Bronchial epithelial cell (primary cell): ENCODE measurements around the gene AGAP1. TPM values are rescaled to one million over a fixed set of nuclear protein-coding genes. Genes with fewer than 3 reads are reported as not detected.
"Not testable (repeated sequence)": the region's sequence is repeated elsewhere in the genome, so short reads cannot be mapped to it uniquely, and the experiment has no call there.

Source experiments
- DNase-seq: peaks from one replicate; pipeline ENCODE4 v3.0.0-alpha.2; 2010; ENCODE audit warnings: low read depth
- FAIRE-seq: peaks from 2 replicates; lab custom pipeline; 2011; peaks lifted over from hg19 to GRCh38; lab: Jason Lieb, UNC
- H3K27me3 ChIP-seq: 2 replicates; pipeline ENCODE4 v1.5.1; 2011; ENCODE audit warnings: low read length; ENCODE audit not compliant: control insufficient read depth, insufficient read depth
- H3K36me3 ChIP-seq: 2 replicates; pipeline ENCODE4 v1.5.1; 2011; ENCODE audit warnings: low read length; ENCODE audit not compliant: control insufficient read depth, insufficient read depth
- H3K4me3 ChIP-seq: 2 replicates; pipeline ENCODE4 v1.5.1; 2011; ENCODE audit warnings: mild to moderate bottlenecking, low read depth, low read length, control low read depth
- total RNA-seq: library from RNA; depleted of rRNA; stranded (reverse); fragments of >200 nt; gene quantifications from 2 replicates; pipeline ENCODE4 v1.2.1, GENCODE V29; 2014
- TF ChIP-seq, protein P1 (sequence below): IDR thresholded peaks from 2 replicates; pipeline ENCODE4 v1.5.1; 2011; ENCODE audit warnings: mild to moderate bottlenecking, moderate library complexity, low read length, control low read depth, inconsistent platforms; ENCODE audit not compliant: insufficient read depth, severe bottlenecking

The AGAP1 gene
- total RNA-seq, 1 donor from 2014 or later, result 22.4 TPM

DNA sequence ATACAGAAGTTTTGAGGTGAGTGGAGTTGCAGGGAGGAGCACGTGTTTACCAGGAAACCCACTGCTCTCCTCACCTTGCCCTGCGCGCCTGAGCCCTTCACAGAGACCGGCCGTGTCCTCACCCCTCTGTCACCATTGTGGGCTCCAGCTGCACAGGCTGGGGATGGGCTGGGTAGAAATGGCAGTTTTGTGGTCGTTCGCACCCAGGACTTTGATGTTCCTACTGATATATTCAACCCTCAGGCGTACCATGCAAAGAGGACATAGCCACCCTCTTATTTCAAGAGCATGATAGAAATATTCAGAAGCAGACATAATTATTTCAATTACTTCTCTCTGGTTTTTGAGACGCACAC, 596.2 kb downstream of the AGAP1 start:
- no peaks in the 10 kb centered on the region for H3K27me3 ChIP-seq
- H3K4me3 ChIP-seq, result no peak overlapping the region
- DNase-seq (no peak), FAIRE-seq (no peak)
- H3K36me3 ChIP-seq, result no peaks in the 10 kb centered on the region
- TF ChIP-seq, protein P1, sequence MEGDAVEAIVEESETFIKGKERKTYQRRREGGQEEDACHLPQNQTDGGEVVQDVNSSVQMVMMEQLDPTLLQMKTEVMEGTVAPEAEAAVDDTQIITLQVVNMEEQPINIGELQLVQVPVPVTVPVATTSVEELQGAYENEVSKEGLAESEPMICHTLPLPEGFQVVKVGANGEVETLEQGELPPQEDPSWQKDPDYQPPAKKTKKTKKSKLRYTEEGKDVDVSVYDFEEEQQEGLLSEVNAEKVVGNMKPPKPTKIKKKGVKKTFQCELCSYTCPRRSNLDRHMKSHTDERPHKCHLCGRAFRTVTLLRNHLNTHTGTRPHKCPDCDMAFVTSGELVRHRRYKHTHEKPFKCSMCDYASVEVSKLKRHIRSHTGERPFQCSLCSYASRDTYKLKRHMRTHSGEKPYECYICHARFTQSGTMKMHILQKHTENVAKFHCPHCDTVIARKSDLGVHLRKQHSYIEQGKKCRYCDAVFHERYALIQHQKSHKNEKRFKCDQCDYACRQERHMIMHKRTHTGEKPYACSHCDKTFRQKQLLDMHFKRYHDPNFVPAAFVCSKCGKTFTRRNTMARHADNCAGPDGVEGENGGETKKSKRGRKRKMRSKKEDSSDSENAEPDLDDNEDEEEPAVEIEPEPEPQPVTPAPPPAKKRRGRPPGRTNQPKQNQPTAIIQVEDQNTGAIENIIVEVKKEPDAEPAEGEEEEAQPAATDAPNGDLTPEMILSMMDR, result no peak

- not testable (repeated sequence) for DNase-seq, FAIRE-seq, H3K27me3 ChIP-seq, H3K36me3 ChIP-seq, H3K4me3 ChIP-seq
Measured at GRCh38 chr2:236090826-236091225, 597.0 kb downstream of the AGAP1 start.

DNA sequence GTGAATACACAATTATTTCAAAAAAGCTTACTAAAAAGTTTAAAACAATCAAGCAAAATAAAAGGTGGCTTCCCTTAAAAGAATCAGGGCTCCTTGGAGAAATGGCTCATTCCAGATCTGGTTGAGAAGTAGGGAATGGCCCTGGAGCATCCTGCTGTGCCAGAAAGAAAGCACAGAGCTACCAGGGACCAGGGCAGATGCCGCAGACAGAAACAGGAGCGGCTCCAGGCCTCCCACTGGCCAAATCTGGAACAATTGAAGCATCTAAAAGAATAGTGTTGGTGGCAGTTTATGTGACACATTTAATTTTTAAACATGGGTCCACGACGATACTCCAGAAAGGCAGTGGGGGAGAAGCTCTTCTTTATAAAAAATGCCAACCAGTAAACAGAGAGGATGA, 598.9 kb downstream of the AGAP1 start:
- no peak for FAIRE-seq
- TF ChIP-seq, protein P1, result no peak

DNA sequence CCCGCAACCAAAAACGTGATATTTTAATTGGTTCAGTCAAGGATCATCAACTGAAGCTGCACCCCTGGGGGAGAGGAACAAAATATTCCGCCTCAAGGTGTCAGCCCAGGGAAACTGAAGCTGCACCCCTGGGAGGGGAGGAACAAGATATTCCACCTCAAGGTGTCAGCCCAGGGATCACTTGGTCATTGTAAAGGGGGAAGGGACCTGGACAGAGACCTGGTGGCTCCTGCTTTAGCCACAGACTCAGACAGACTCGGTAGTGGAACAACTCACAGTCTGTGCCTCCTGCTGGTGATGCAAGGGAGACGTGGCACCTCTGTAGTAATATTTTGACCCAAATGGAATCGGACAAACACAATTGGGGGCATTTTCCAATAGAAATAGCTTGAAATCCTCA, 599.3 kb downstream of the AGAP1 start:
- no peaks in the 10 kb centered on the region for H3K27me3 ChIP-seq
- H3K4me3 ChIP-seq, result no peak overlapping the region
- H3K36me3 ChIP-seq, result no peaks in the 10 kb centered on the region
- TF ChIP-seq, protein P1, result no peak
- FAIRE-seq, result no peak
- DNase-seq, result no peak

More for the DNA sequence above, 598.9 kb downstream of the AGAP1 start:
- Histone ChIP-seq H3K36me3 (no peaks in the 10 kb centered on the region), H3K27me3 (no peaks in the 10 kb centered on the region), H3K4me3 (no peak overlapping the region)
- DNase-seq, result no peak

DNA sequence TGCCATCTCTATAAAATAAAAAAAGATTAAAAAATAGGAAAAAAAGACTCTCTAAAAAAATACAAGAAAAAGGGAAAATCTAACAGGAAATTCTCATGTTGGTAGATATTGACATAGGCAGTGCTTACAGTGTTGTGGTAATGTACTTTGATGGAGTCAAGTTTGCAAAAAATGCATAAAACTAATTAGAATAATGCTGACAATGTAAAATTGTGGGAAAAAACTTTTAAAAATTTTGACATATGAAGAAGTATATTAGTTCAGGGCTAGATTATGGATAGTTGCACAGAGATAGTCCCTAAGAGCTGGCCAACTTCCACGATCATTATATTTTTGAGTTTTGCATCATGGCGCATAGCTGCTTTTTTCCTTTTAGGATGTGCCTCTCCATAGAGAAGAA, 601.7 kb downstream of the AGAP1 start:
- no peaks in the 10 kb centered on the region for H3K27me3 ChIP-seq
- H3K36me3 ChIP-seq, result no peaks in the 10 kb centered on the region
- TF ChIP-seq, protein P1, result no peak
- FAIRE-seq, result no peak
- DNase-seq, result no peak
- no peak overlapping the region for H3K4me3 ChIP-seq

DNA sequence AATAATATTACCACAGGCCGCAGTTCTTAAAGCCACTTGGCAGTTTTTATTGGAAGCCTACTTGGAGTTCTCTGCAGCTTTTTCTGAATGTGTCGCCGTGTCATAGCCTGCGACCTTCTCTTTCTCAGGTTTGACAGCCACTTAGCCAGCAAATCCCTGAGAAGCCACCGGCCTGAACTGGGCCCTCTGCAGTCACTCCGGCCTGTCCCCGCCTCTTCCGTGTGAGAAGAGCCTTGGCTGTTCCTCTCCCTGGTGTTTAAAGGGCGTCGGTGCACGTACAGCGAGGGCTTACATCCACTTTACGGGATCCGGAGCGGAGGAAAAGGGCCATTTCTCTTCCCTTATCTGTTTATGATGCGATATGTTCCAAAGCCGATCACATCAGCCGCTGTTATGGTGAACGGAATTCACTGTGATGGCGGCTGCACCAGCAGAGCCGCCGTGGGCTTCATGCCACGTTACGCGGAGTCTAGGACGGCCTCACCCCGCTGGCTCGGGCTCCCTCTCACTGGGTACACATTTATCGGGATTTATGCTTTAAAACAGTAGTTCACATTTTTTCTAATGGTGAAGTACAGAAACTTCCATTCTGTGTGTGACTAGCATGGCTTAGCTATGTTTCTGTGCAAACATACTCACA, 607.6 kb downstream of the AGAP1 start:
- H3K4me3 ChIP-seq, result no peak overlapping the region
- no peaks in the 10 kb centered on the region for H3K36me3 ChIP-seq
- TF ChIP-seq, protein P1, result no peak
- FAIRE-seq, result no peak
- DNase-seq, result no peak
- no peaks in the 10 kb centered on the region for H3K27me3 ChIP-seq
